Mammary microvascular endothelial cell (primary cell): ENCODE data around the gene PARP2. TPM values are rescaled to one million over a fixed set of nuclear protein-coding genes. Genes with fewer than 3 reads are reported as not detected.

ENCODE experiments used
- total RNA-seq: library from RNA; depleted of rRNA; stranded (reverse); fragments of >200 nt; gene quantifications from 2 replicates; pipeline ENCODE4 v1.2.3, GENCODE V29; 2015

PARP2 gene, protein sequence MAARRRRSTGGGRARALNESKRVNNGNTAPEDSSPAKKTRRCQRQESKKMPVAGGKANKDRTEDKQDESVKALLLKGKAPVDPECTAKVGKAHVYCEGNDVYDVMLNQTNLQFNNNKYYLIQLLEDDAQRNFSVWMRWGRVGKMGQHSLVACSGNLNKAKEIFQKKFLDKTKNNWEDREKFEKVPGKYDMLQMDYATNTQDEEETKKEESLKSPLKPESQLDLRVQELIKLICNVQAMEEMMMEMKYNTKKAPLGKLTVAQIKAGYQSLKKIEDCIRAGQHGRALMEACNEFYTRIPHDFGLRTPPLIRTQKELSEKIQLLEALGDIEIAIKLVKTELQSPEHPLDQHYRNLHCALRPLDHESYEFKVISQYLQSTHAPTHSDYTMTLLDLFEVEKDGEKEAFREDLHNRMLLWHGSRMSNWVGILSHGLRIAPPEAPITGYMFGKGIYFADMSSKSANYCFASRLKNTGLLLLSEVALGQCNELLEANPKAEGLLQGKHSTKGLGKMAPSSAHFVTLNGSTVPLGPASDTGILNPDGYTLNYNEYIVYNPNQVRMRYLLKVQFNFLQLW
- total RNA-seq = 15.0 and 17.6 TPM in 2 replicates

DNA sequence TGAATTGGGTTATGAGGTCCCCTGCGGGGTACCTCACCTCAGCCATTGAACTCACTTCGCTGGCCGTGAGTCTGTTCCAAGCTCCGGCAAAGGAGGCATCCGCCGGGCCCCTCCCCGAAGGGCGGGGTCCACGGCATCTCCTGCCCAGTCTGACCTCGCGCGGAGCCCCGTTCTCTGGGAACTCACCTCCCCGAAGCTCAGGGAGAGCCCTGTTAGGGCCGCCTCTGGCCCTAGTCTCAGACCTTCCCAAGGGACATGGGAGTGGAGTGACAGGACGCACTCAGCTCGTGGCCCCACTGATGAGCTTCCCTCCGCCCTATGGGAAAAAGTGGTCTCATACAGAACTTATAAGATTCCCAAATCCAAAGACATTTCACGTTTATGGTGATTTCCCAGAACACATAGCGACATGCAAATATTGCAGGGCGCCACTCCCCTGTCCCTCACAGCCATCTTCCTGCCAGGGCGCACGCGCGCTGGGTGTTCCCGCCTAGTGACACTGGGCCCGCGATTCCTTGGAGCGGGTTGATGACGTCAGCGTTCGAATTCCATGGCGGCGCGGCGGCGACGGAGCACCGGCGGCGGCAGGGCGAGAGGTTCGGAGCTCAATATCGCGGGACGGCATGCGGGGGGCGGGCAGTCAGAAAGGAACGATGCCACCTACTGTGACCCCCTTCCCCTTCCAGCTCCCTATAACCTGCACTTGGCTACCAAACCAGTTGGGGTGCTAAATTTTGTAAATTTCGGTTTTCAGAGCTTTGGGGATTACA is at the start of gene PARP2:
Gene PARP2, plus strand, starts transcription at position 544 of the 770 bp plus-strand sequence. Its CDS starts 7 bp downstream, at position 551.

DNA sequence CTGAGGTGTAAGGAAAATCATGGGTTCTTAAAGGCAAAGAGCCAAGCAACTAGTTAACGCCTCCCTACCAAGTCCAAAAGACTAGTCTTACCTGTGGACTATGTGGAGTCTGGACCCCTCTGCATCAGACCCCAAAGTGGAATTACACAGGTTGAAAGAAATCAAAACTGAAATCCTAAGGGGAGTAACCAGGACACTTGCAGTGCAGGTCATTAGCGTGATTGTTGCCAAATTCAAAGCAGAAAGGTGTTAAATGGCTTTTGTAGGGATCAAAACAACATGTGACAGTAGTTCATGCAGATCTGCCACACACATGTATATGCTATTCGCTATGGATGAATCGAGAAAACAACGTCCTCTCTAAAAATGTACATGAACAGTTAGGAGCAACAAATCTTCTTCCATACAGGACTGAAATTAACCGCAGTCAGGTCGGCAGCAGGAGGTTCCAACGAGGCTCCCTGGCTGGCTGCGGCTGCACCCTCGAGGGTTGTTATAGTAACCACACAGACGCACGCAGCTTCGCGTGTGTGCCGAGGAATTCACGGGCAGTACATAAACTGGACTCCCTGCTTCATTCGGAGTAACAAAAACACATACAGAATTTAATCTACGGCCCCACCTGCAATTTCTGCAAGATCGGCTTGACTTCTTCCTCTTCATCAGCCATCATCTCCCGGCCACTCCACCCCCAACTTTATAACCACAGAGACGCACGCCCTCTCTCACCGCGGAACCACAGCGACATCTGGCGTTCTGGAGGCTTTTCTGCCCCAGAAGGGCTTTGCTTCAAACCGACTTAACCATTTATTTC is 38.0 kb upstream of the PARP2 start, which contains the start of gene TTC5:
Gene TTC5, minus strand, starts transcription at position 687 of the 814 bp plus-strand sequence. Its CDS starts 14 bp downstream, at position 673.

DNA sequence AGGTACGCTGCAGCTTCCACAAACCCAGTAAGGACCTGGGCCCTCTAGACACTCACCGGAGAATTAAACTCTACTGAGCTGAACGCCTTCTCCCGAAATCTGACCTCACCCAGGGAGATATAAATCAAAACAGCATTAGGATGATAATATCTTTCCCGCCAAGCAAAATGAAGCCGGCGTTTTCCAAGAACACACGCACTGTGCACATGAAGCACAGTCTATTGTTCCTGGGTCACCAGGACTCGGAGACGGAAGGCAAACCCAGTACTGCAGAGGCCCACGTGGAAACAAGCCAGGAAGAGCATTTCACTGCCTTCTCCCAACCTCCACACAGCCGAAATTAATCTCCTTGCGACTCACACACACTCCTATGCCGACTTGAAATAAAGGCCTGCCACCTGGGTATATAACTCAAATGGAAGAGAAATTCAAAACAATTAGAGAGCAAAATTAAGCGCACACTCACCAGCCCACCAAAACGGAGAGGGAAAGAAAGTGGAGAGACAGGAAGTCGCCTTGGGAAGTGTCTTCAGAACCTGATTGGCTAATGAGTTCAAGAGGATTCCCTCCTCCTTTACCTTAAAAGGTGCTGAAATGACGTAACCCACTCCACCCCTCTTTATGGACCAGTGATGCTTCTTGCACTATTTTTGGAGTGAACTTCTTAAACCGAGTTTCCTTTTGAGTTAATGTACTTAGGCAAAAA is 10.5 kb upstream of the PARP2 start, which contains the start of gene CCNB1IP1:
Gene CCNB1IP1, minus strand, starts transcription at position 492 of the 706 bp plus-strand sequence. CDS start 16,756 bp downstream, outside the sequence.

Other genes starting within 250 kb of the PARP2 start
- gene OR4K17, start 232.9 kb upstream of the PARP2 start, total RNA-seq = not detected in 2 replicates
- not detected in 2 replicates for gene OR4N5, start 204.8 kb upstream of the PARP2 start, total RNA-seq
- not detected in 2 replicates for gene OR11G2, start 152.7 kb upstream of the PARP2 start, total RNA-seq
- not detected in 2 replicates for gene OR11H6, start 119.9 kb upstream of the PARP2 start, total RNA-seq
- gene OR11H7, start 114.7 kb upstream of the PARP2 start, total RNA-seq = not detected in 2 replicates
- gene OR11H4, start 104.3 kb upstream of the PARP2 start, total RNA-seq = not detected in 2 replicates
- gene TTC5, start 37.7 kb upstream of the PARP2 start, total RNA-seq = 12.7 and 13.7 TPM in 2 replicates
- gene CCNB1IP1, start 10.4 kb upstream of the PARP2 start, total RNA-seq = 24.1 and 27.8 TPM in 2 replicates
- 16.3 and 20.3 TPM in 2 replicates for gene TEP1, start 69.9 kb downstream of the PARP2 start, total RNA-seq
- 0.34 TPM in 1 of 2 replicates, not detected in the other for gene KLHL33, start 92.5 kb downstream of the PARP2 start, total RNA-seq
- gene OSGEP, start 111.2 kb downstream of the PARP2 start, total RNA-seq = 44.6 and 61.5 TPM in 2 replicates
- 157 and 174 TPM in 2 replicates for gene APEX1, start 111.6 kb downstream of the PARP2 start, total RNA-seq
- 13.5 and 16.1 TPM in 2 replicates for gene PIP4P1, start 117.8 kb downstream of the PARP2 start, total RNA-seq
- gene PNP, start 125.8 kb downstream of the PARP2 start, total RNA-seq = 214 and 216 TPM in 2 replicates
- gene RNASE10, start 161.9 kb downstream of the PARP2 start, total RNA-seq = not detected in 2 replicates
- not detected in 2 replicates for gene RNASE9, start 217.4 kb downstream of the PARP2 start, total RNA-seq
- gene RNASE11, start 244.4 kb downstream of the PARP2 start, total RNA-seq = not detected in 2 replicates
- gene RNASE12, start 247.7 kb downstream of the PARP2 start, total RNA-seq = not detected in 2 replicates